Natural killer cell (primary cell): ENCODE measurements around the gene FBXW5. TPM values are rescaled to one million over a fixed set of nuclear protein-coding genes. Genes with fewer than 3 reads are reported as not detected.

Experiments used
- ATAC-seq, 3 donors: fragments of 150-1000 bp in 2 of 3; fragments of 200-7000 bp in 1 of 3; cut with Tn5 transposase; 1 replicate in 1 of 3; 2 replicates in 2 of 3; pipeline ENCODE4 v1.10.0; 2021; ENCODE audit warnings: mild to moderate bottlenecking in 2 of 3, moderate library complexity in 2 of 3
- DNase-seq, 2 donors: peaks; one replicate each; pipeline versions ENCODE4 v3.0.0 to v3.0.0-alpha.2; 2013 to 2021; ENCODE audit warnings: mixed read lengths in 1 of 2
- H3K27ac ChIP-seq: one replicate; pipeline ENCODE4 v1.5.1; 2013; ENCODE audit warnings: mild to moderate bottlenecking, low read length
- H3K27me3 ChIP-seq: one replicate; pipeline ENCODE4 v1.6.1; 2013; ENCODE audit warnings: low read length; ENCODE audit not compliant: control insufficient read depth, insufficient read depth
- H3K36me3 ChIP-seq: one replicate; pipeline ENCODE4 v1.6.1; 2013; ENCODE audit warnings: low read length; ENCODE audit not compliant: control insufficient read depth, insufficient read depth
- H3K4me1 ChIP-seq: one replicate; pipeline ENCODE4 v1.6.1; 2013; ENCODE audit warnings: low read length; ENCODE audit not compliant: control insufficient read depth, insufficient read depth
- H3K4me3 ChIP-seq: one replicate; pipeline ENCODE4 v1.5.1; 2013; ENCODE audit warnings: low read length
- H3K9me3 ChIP-seq: one replicate; pipeline ENCODE4 v1.6.1; 2013; ENCODE audit warnings: low read length; ENCODE audit not compliant: control insufficient read depth, insufficient read depth
- H3K27ac Mint-ChIP-seq, 2 donors: one replicate each; pipeline ENCODE4 v1.8.0; 2022; ENCODE audit warnings: mild to moderate bottlenecking in 2 of 2, mixed read lengths in 2 of 2, moderate library complexity in 1 of 2
- H3K27me3 Mint-ChIP-seq, 2 donors: one replicate each; pipeline ENCODE4 v1.8.0; 2022; ENCODE audit warnings: low read depth in 2 of 2, mixed read lengths in 2 of 2
- H3K36me3 Mint-ChIP-seq: one replicate; pipeline ENCODE4 v1.8.0; 2022; ENCODE audit warnings: mixed read lengths
- H3K4me1 Mint-ChIP-seq, 2 donors: one replicate each; pipeline ENCODE4 v1.8.0; 2022; ENCODE audit warnings: mixed read lengths in 2 of 2
- H3K4me3 Mint-ChIP-seq: one replicate; pipeline ENCODE4 v1.8.0; 2022; ENCODE audit warnings: mild to moderate bottlenecking, moderate library complexity, mixed read lengths
- H3K9me3 Mint-ChIP-seq, 2 donors: one replicate each; pipeline ENCODE4 v1.8.0; 2022; ENCODE audit warnings: mixed read lengths in 2 of 2
- WGBS: methylation state at CpG from one replicate; pipeline ENCODE4 v1.1.7; 2013; ENCODE audit warnings: missing lambda C conversion rate; ENCODE audit not compliant: insufficient coverage; 5-methylcytosine and 5-hydroxymethylcytosine counted together
- intact Hi-C: fragments of 100-400 bp; cut with micrococcal nuclease; formaldehyde crosslinking; loops from one replicate; pipeline ENCODE4 v1.14.2; 2022
- total RNA-seq, 4 donors: library from RNA; stranded (reverse); fragments of 120-200 nt in 1 of 4; gene quantifications; one replicate each; pipeline versions ENCODE4 v1.2.3 to v1.2.4, GENCODE V29; 2013 to 2022
- TF ChIP-seq, protein P1 (sequence below): fragments of 200-600 bp; IDR thresholded peaks from one replicate; pipeline ENCODE4 v1.8.0; 2022; ENCODE audit warnings: antibody characterized with exemption

Gene FBXW5
- total RNA-seq, 3 donors from 2014 or later (not counting 1 experiment from before 2014, with no cell fraction given), result 117 to 144 (median 136) TPM

DNA sequence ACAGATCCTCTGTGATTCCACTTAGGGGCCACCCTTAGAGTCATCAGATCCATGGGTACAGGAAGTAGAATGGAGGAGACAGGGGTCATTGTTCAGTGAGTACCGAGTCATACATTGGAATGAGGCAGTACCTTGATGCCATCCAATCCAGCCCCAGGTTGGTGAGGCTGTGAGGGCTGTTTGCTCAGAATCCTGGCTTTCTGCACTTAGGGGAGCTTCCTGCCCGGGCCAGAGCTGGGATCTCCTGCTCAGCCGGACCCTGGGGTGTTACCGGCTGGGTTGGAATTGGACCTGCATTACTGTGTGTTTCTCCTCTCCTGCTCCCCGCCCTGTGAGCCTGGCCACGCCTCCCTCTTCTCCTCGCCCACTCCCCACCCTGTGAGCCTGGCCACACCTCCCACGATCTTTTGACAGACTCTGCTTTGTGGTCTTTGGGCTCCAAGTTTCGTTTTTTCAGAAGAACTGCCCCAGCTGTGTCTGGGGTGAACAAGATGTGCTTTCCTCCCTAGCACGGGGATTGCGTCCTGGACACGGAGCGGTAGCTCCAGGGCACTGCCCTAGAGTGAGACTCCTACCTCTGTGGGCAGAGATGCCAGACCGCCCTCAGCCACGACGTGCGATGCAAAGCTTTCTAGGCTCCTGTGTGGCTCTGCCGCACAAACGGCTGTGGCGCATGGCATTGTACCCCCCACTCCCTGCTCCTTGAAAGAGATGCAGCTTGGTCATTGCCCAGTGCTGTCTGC, 42.9 kb downstream of the FBXW5 start:
- TF ChIP-seq, protein P1, sequence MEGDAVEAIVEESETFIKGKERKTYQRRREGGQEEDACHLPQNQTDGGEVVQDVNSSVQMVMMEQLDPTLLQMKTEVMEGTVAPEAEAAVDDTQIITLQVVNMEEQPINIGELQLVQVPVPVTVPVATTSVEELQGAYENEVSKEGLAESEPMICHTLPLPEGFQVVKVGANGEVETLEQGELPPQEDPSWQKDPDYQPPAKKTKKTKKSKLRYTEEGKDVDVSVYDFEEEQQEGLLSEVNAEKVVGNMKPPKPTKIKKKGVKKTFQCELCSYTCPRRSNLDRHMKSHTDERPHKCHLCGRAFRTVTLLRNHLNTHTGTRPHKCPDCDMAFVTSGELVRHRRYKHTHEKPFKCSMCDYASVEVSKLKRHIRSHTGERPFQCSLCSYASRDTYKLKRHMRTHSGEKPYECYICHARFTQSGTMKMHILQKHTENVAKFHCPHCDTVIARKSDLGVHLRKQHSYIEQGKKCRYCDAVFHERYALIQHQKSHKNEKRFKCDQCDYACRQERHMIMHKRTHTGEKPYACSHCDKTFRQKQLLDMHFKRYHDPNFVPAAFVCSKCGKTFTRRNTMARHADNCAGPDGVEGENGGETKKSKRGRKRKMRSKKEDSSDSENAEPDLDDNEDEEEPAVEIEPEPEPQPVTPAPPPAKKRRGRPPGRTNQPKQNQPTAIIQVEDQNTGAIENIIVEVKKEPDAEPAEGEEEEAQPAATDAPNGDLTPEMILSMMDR, result no peak
- peak in 1 of 2 donors; percentile 85 for DNase-seq
- no peaks in the 10 kb centered on the region for H3K27me3 Mint-ChIP-seq
- H3K9me3 Mint-ChIP-seq, result no peaks in the 10 kb centered on the region
- H3K4me3 Mint-ChIP-seq, result peak overlapping the region; percentile 53
- intact Hi-C loops, result no loop called here
- H3K4me3 ChIP-seq, result no peak overlapping the region
- 47% methylated on average over 20 of the region's 20 CpGs for WGBS
- peaks cover 4 to 25% of the 10 kb centered on the region in 2 donors for H3K4me1 Mint-ChIP-seq
- H3K27ac ChIP-seq, result peak overlapping the region; percentile 90
- H3K4me1 ChIP-seq, result peaks cover 29% of the 10 kb centered on the region
- ATAC-seq, result peak; percentile 27 to 53 (median 36)
- H3K36me3 Mint-ChIP-seq, result peaks cover 7% of the 10 kb centered on the region
- H3K27me3 ChIP-seq, result no peaks in the 10 kb centered on the region
- H3K36me3 ChIP-seq, result peaks cover 29% of the 10 kb centered on the region
- peak overlapping the region; percentile 79 to 87 for H3K27ac Mint-ChIP-seq
- H3K9me3 ChIP-seq, result no peaks in the 10 kb centered on the region

DNA sequence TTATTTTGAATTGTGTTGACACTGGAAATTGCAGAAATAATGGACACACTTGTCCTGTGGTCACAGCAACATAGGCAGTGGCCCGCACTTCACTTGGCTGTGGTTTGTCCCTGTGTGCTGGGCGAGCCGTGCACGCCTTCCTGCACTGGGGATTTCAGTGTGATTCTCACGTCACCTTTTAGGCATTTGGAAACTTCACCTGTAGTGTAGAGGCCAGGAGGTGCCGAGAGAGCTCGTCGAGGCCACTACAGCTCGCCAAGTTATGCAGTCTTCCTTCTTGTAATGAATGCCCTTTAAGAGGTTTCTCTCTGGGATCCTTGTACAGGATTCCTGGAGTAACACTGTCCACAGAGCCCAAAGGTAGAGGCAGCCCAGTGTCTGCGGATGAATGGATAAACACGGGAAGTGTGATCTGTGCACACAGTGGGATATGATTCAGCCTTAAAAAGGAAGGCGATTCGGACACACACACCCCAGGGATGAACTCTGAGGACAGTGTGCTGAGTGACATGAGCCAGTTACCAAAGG, 43.5 kb downstream of the FBXW5 start:
- WGBS, result 89% methylated on average over 13 of the region's 13 CpGs
- Mint-ChIP-seq H3K27me3 (no peaks in the 10 kb centered on the region), H3K36me3 (peaks cover 7% of the 10 kb centered on the region), H3K27ac (peak overlapping the region; percentile 79 to 87), H3K4me3 (no peak overlapping the region), H3K4me1 (peaks cover 4 to 25% of the 10 kb centered on the region in 2 donors), H3K9me3 (no peaks in the 10 kb centered on the region)
- Histone ChIP-seq H3K4me1 (peaks cover 29% of the 10 kb centered on the region), H3K27ac (peak overlapping the region; percentile 90), H3K4me3 (no peak overlapping the region), H3K36me3 (peaks cover 23% of the 10 kb centered on the region), H3K27me3 (no peaks in the 10 kb centered on the region), H3K9me3 (no peaks in the 10 kb centered on the region)
- no peak for DNase-seq
- ATAC-seq, result no peak
- TF ChIP-seq, protein P1, result no peak
- intact Hi-C loops, result no loop called here

DNA sequence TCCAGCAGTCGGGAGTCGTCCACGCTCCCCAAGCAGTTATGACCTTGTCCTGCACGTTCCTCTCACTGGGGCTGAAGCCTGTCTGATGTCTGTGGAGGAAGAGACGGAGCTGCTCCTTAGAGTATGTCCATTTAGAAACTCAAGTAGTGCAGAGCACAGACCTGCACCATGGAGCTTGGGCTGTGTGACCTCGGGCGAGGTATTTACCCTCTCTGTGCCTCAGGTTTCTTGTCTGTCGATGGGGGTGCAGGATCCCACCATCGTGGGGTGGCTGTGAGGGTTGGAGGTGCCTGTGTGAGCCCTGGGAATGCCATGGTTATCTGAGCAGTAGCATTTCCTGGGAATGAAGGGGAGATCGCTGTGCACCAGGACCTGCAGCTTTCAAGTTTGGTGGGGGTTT, 44.0 kb downstream of the FBXW5 start:
- TF ChIP-seq, protein P1, result no peak
- no peak overlapping the region for H3K27ac ChIP-seq
- no peak overlapping the region for H3K4me3 ChIP-seq
- 98% methylated on average over 10 of the region's 10 CpGs for WGBS
- H3K36me3 Mint-ChIP-seq, result peaks cover 7% of the 10 kb centered on the region
- H3K4me1 ChIP-seq, result peaks cover 29% of the 10 kb centered on the region
- peak overlapping the region; percentile 79 to 87 for H3K27ac Mint-ChIP-seq
- H3K9me3 ChIP-seq, result no peaks in the 10 kb centered on the region
- intact Hi-C loops, result no loop called here
- H3K27me3 ChIP-seq, result no peaks in the 10 kb centered on the region
- peak overlapping the region; percentile 4 for H3K4me3 Mint-ChIP-seq
- no peaks in the 10 kb centered on the region for H3K9me3 Mint-ChIP-seq
- ATAC-seq (no peak), DNase-seq (no peak)
- peaks cover 4 to 25% of the 10 kb centered on the region in 2 donors for H3K4me1 Mint-ChIP-seq
- H3K36me3 ChIP-seq, result peaks cover 23% of the 10 kb centered on the region
- no peaks in the 10 kb centered on the region for H3K27me3 Mint-ChIP-seq
